Large intestine (tissue), 3 donors: ENCODE results near the gene DMC1. TPM values are rescaled to one million over a fixed set of nuclear protein-coding genes. Genes with fewer than 3 reads are reported as not detected.

ENCODE experiments used
- DNase-seq, 2 donors: peaks; one replicate each; pipeline versions ENCODE4 v3.0.0 to v3.0.0-alpha.2; 2013
- H3K27ac ChIP-seq: one replicate; pipeline ENCODE4 v1.5.1; 2013; ENCODE audit warnings: low read length
- H3K27me3 ChIP-seq: 2 replicates; pipeline ENCODE4 v1.6.1; 2013; ENCODE audit warnings: low read length; ENCODE audit not compliant: control insufficient read depth, insufficient read depth
- H3K36me3 ChIP-seq: 2 replicates; pipeline ENCODE4 v1.6.1; 2013; ENCODE audit warnings: low read length; ENCODE audit not compliant: control insufficient read depth, insufficient read depth
- H3K4me1 ChIP-seq: one replicate; pipeline ENCODE4 v1.6.1; 2013; ENCODE audit warnings: low read length; ENCODE audit not compliant: control insufficient read depth, insufficient read depth
- H3K4me3 ChIP-seq: one replicate; pipeline ENCODE4 v1.5.1; 2013; ENCODE audit warnings: low read length
- H3K9me3 ChIP-seq: one replicate; pipeline ENCODE4 v1.6.1; 2013; ENCODE audit warnings: mild to moderate bottlenecking, low read depth, low read length, moderate library complexity; ENCODE audit not compliant: control insufficient read depth
- WGBS: methylation state at CpG from one replicate; pipeline ENCODE4 v1.1.5; 2013; ENCODE audit warnings: low lambda C conversion rate; ENCODE audit not compliant: insufficient coverage; 5-methylcytosine and 5-hydroxymethylcytosine counted together
- polyA plus RNA-seq: library from polyadenylated mRNA; unstranded; fragments of 120-200 nt; gene quantifications from one replicate; pipeline ENCODE4 v1.2.1, GENCODE V29; 2013

The DMC1 gene
- polyA plus RNA-seq, 1 donor: 1.9 TPM

- Histone ChIP-seq H3K27ac (no peak overlapping the region), H3K36me3 (peaks cover 56% of the 10 kb centered on the region), H3K4me3 (no peak overlapping the region), H3K9me3 (peaks cover 2% of the 10 kb centered on the region), H3K27me3 (no peaks in the 10 kb centered on the region), H3K4me1 (peaks cover 24% of the 10 kb centered on the region)
- no peak for DNase-seq
- WGBS: no CpG with 5 or more reads among the region's 10 CpGs
Observed at GRCh38 chr22:38501797-38502672, 67.9 kb downstream of the DMC1 start.

- no peaks in the 10 kb centered on the region for H3K27me3 ChIP-seq
- no CpG with 5 or more reads among the region's 3 CpGs for WGBS
- H3K27ac ChIP-seq: no peak overlapping the region
- H3K4me1 ChIP-seq: peaks cover 14% of the 10 kb centered on the region
- H3K4me3 ChIP-seq: no peak overlapping the region
- DNase-seq: no peak
- peaks cover 84% of the 10 kb centered on the region for H3K36me3 ChIP-seq
- H3K9me3 ChIP-seq: no peaks in the 10 kb centered on the region
Observed at GRCh38 chr22:38497869-38498268, 72.1 kb downstream of the DMC1 start.

- no peak for DNase-seq
- Histone ChIP-seq H3K27me3 (no peaks in the 10 kb centered on the region), H3K4me3 (no peak overlapping the region), H3K4me1 (peaks cover 4% of the 10 kb centered on the region), H3K36me3 (peaks cover 93% of the 10 kb centered on the region), H3K9me3 (no peaks in the 10 kb centered on the region), H3K27ac (no peak overlapping the region)
- no CpG with 5 or more reads among the region's 12 CpGs for whole genome bisulfite sequencing
Observed at GRCh38 chr22:38494939-38495338, 75.0 kb downstream of the DMC1 start.

GRCh38 chr22:38494498-38494897, 75.5 kb downstream of the DMC1 start:
- Histone ChIP-seq H3K4me3 (no peak overlapping the region), H3K4me1 (peaks cover 4% of the 10 kb centered on the region), H3K36me3 (peaks cover 93% of the 10 kb centered on the region), H3K27me3 (no peaks in the 10 kb centered on the region), H3K9me3 (no peaks in the 10 kb centered on the region), H3K27ac (no peak overlapping the region)
- no CpG with 5 or more reads among the region's 2 CpGs for whole genome bisulfite sequencing
- DNase-seq: no peak

- Histone ChIP-seq H3K4me3 (no peak overlapping the region), H3K27ac (no peak overlapping the region), H3K9me3 (no peaks in the 10 kb centered on the region), H3K27me3 (no peaks in the 10 kb centered on the region), H3K4me1 (no peaks in the 10 kb centered on the region), H3K36me3 (peaks cover 88% of the 10 kb centered on the region)
- WGBS: 67% methylated on average over 1 of the region's 5 CpGs
- no peak for DNase-seq
Observed at GRCh38 chr22:38491707-38492348, 78.2 kb downstream of the DMC1 start.

- no CpG with 5 or more reads among the region's 1 CpG for WGBS
- Histone ChIP-seq H3K4me1 (no peaks in the 10 kb centered on the region), H3K27me3 (no peaks in the 10 kb centered on the region), H3K4me3 (no peak overlapping the region), H3K36me3 (peaks cover 89% of the 10 kb centered on the region), H3K27ac (no peak overlapping the region), H3K9me3 (no peaks in the 10 kb centered on the region)
- DNase-seq: peak; percentile 58 to 80
Observed at GRCh38 chr22:38490915-38491314, 79.1 kb downstream of the DMC1 start.

- Histone ChIP-seq H3K9me3 (no peaks in the 10 kb centered on the region), H3K4me3 (no peak overlapping the region), H3K36me3 (peaks cover 89% of the 10 kb centered on the region), H3K27me3 (no peaks in the 10 kb centered on the region), H3K4me1 (no peaks in the 10 kb centered on the region), H3K27ac (no peak overlapping the region)
- no CpG with 5 or more reads among the region's 2 CpGs for WGBS
- DNase-seq: no peak
Observed at GRCh38 chr22:38490475-38490874, 79.5 kb downstream of the DMC1 start.

- H3K36me3 ChIP-seq: peaks cover 89% of the 10 kb centered on the region
- DNase-seq: peak in 1 of 2 donors; percentile 62
- no peak overlapping the region for H3K27ac ChIP-seq
- H3K4me3 ChIP-seq: no peak overlapping the region
- H3K9me3 ChIP-seq: no peaks in the 10 kb centered on the region
- no peaks in the 10 kb centered on the region for H3K4me1 ChIP-seq
- WGBS: no CpG with 5 or more reads among the region's 7 CpGs
- no peaks in the 10 kb centered on the region for H3K27me3 ChIP-seq
Observed at GRCh38 chr22:38489561-38490145, 80.3 kb downstream of the DMC1 start.

GRCh38 chr22:38489142-38489541, 80.8 kb downstream of the DMC1 start:
- Histone ChIP-seq H3K9me3 (no peaks in the 10 kb centered on the region), H3K36me3 (peaks cover 89% of the 10 kb centered on the region), H3K4me1 (no peaks in the 10 kb centered on the region), H3K4me3 (no peak overlapping the region), H3K27ac (no peak overlapping the region), H3K27me3 (no peaks in the 10 kb centered on the region)
- DNase-seq: no peak
- WGBS: 100% methylated on average over 1 of the region's 17 CpGs

GRCh38 chr22:38487946-38488345, 82.0 kb downstream of the DMC1 start:
- H3K4me3 ChIP-seq: no peak overlapping the region
- no peak overlapping the region for H3K27ac ChIP-seq
- WGBS: 100% methylated on average over 1 of the region's 6 CpGs
- H3K36me3 ChIP-seq: peaks cover 88% of the 10 kb centered on the region
- no peaks in the 10 kb centered on the region for H3K9me3 ChIP-seq
- DNase-seq: no peak
- no peaks in the 10 kb centered on the region for H3K27me3 ChIP-seq
- H3K4me1 ChIP-seq: no peaks in the 10 kb centered on the region
